Breast epithelium (tissue), 4 donors: ENCODE data around the gene SLC9B2. TPM values are rescaled to one million over a fixed set of nuclear protein-coding genes. Genes with fewer than 3 reads are reported as not detected.
"Not testable (repeated sequence)": the region's sequence is repeated elsewhere in the genome, so short reads cannot be mapped to it uniquely, and the experiment has no call there.

Source experiments
- DNase-seq, 2 donors: peaks; one replicate each; pipeline ENCODE4 v3.0.0-alpha.2; 2019; ENCODE audit warnings: low spot score in 2 of 2
- H3K27ac ChIP-seq, 2 donors: fragments of 200-600 bp; sonication (generic) in 1 of 2; one replicate each; pipeline ENCODE4 v1.5.1; 2016 to 2019; ENCODE audit warnings: mild to moderate bottlenecking in 1 of 2
- H3K27me3 ChIP-seq, 2 donors: fragments of 200-600 bp; sonication (generic) in 1 of 2; one replicate each; pipeline versions ENCODE4 v1.5.1 to v1.6.0; 2017 to 2019; ENCODE audit warnings: control low read depth in 1 of 2, mild to moderate bottlenecking in 1 of 2
- H3K36me3 ChIP-seq: fragments of 200-600 bp; one replicate; pipeline ENCODE4 v1.5.1; 2019
- H3K4me1 ChIP-seq, 2 donors: fragments of 200-600 bp; sonication (generic); one replicate each; pipeline ENCODE4 v1.5.1; 2016 to 2019; ENCODE audit warnings: control low read depth in 1 of 2
- H3K4me3 ChIP-seq, 3 donors: fragments of 200-600 bp; sonication (generic); 1 replicate in 2 of 3; 2 replicates in 1 of 3; pipeline ENCODE4 v1.5.1; 2016 to 2019; ENCODE audit warnings: mild to moderate bottlenecking in 3 of 3, moderate library complexity in 2 of 3
- H3K9me3 ChIP-seq, 2 donors: fragments of 200-600 bp; sonication (generic) in 1 of 2; one replicate each; pipeline ENCODE4 v1.5.1; 2016 to 2019; ENCODE audit warnings: control low read depth in 1 of 2
- POLR2A ChIP-seq: fragments of 450-650 bp; IDR thresholded peaks from one replicate; pipeline ENCODE4 v1.6.1; 2016; ENCODE audit warnings: antibody characterized with exemption, mild to moderate bottlenecking, moderate library complexity
- POLR2AphosphoS5 ChIP-seq, 3 donors: sonication (generic); formaldehyde crosslinking; IDR thresholded peaks; one replicate each; pipeline ENCODE4 v1.6.1; 2017; ENCODE audit warnings: antibody characterized with exemption in 3 of 3
- intact Hi-C: fragments of 100-400 bp; cut with DNase I; formaldehyde crosslinking; loops from one replicate; pipeline ENCODE4 v1.15.1; 2023; ENCODE audit warnings: low total_unique reads
- total RNA-seq, 3 donors: library from RNA; depleted of rRNA; stranded (reverse); fragments of >200 nt; gene quantifications; one replicate each; pipeline ENCODE4 v1.1.0, GENCODE V29; 2016
- TF ChIP-seq, protein P1 (sequence below), 3 donors: fragments of 450-650 bp; IDR thresholded peaks; one replicate each; pipeline ENCODE4 v1.5.1; 2016 to 2017; ENCODE audit warnings: antibody characterized with exemption in 3 of 3, mild to moderate bottlenecking in 3 of 3, moderate library complexity in 3 of 3

SLC9B2 gene
- total RNA-seq, 3 donors from 2014 or later, result 14.9 to 17.0 (median 15.1) TPM

DNA sequence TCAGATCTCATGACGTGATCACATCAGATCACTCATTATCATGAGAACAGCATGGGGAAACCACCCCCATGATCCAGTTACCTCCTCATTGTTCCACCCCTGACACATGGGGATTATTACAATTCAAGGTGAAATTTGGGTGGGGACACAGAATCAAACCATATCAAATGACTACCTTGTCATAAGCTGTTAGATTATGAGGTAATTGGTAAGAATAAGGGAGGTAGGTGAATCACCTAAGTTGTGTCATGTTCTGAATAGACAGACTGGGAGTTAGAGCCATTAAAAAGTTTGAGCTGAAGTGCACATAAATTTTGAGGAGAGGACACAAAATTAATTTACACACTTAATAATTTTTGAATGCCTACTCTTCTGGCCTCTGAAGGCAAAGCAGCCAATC is 81.8 kb downstream of the SLC9B2 start:
- intact Hi-C loops, result no loop called here
- no peak for TF ChIP-seq POLR2AphosphoS5 (IDR thresholded peaks at IDR 0.05)
- TF ChIP-seq, protein P1, sequence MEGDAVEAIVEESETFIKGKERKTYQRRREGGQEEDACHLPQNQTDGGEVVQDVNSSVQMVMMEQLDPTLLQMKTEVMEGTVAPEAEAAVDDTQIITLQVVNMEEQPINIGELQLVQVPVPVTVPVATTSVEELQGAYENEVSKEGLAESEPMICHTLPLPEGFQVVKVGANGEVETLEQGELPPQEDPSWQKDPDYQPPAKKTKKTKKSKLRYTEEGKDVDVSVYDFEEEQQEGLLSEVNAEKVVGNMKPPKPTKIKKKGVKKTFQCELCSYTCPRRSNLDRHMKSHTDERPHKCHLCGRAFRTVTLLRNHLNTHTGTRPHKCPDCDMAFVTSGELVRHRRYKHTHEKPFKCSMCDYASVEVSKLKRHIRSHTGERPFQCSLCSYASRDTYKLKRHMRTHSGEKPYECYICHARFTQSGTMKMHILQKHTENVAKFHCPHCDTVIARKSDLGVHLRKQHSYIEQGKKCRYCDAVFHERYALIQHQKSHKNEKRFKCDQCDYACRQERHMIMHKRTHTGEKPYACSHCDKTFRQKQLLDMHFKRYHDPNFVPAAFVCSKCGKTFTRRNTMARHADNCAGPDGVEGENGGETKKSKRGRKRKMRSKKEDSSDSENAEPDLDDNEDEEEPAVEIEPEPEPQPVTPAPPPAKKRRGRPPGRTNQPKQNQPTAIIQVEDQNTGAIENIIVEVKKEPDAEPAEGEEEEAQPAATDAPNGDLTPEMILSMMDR (IDR thresholded peaks at IDR 0.05), result no peak
- Histone ChIP-seq H3K27me3 (no peaks in the 10 kb centered on the region), H3K27ac (no peak overlapping the region), H3K4me1 (no peaks in the 10 kb centered on the region), H3K4me3 (no peak overlapping the region), H3K9me3 (peaks cover 0 to 6% of the 10 kb centered on the region in 2 donors), H3K36me3 (no peaks in the 10 kb centered on the region)
- no peak for DNase-seq

- H3K4me1 ChIP-seq, H3K9me3 ChIP-seq, intact Hi-C loops, H3K27me3 ChIP-seq, H3K4me3 ChIP-seq, H3K36me3 ChIP-seq, DNase-seq, H3K27ac ChIP-seq: not testable (repeated sequence)
Measured at GRCh38 chr4:102993985-102994384, 82.6 kb downstream of the SLC9B2 start.

GRCh38 chr4:102988429-102989020 is 88.0 kb downstream of the SLC9B2 start:
- Histone ChIP-seq H3K27ac (no peak overlapping the region), H3K9me3 (peaks cover 0 to 2% of the 10 kb centered on the region in 2 donors), H3K27me3 (no peaks in the 10 kb centered on the region), H3K36me3 (no peaks in the 10 kb centered on the region), H3K4me1 (no peaks in the 10 kb centered on the region), H3K4me3 (no peak overlapping the region)
- no peak for DNase-seq
- intact Hi-C loops, result no loop called here
- TF ChIP-seq POLR2AphosphoS5 (IDR thresholded peaks at IDR 0.05) (no peak), POLR2A (no peak)
- TF ChIP-seq, protein P1 (IDR thresholded peaks at IDR 0.05), result no peak

- no peak overlapping the region for H3K27ac ChIP-seq
- peaks cover 0 to 8% of the 10 kb centered on the region in 2 donors for H3K9me3 ChIP-seq
- H3K4me3 ChIP-seq, result no peak overlapping the region
- no peaks in the 10 kb centered on the region for H3K36me3 ChIP-seq
- no peak for TF ChIP-seq POLR2AphosphoS5 (IDR thresholded peaks at IDR 0.05)
- no peak for TF ChIP-seq POLR2A
- TF ChIP-seq, protein P1 (IDR thresholded peaks at IDR 0.05), result no peak
- H3K4me1 ChIP-seq, result no peaks in the 10 kb centered on the region
- DNase-seq, result no peak
- intact Hi-C loops, result no loop called here
- no peaks in the 10 kb centered on the region for H3K27me3 ChIP-seq
Measured at GRCh38 chr4:102981005-102981404, 95.6 kb downstream of the SLC9B2 start.

Other genes starting within 250 kb of the SLC9B2 start
- gene UBE2D3, start 249.2 kb downstream of the SLC9B2 start, total RNA-seq, result 100 to 1,000 TPM; 374 to 405 (median 392) TPM
- gene CISD2, start 207.8 kb downstream of the SLC9B2 start, total RNA-seq, result 10 to 100 TPM in 2 of 3 donors, 1 to 10 TPM in 1; 9.0 to 23.9 (median 17.4) TPM
- 1 to 10 TPM in 2 of 3 donors, under 1 TPM in 1; 0.44 to 1.6 (median 1.3) TPM for gene SLC9B1, start 57.1 kb downstream of the SLC9B2 start, total RNA-seq
- 10 to 100 TPM; 65.2 to 97.3 (median 78.1) TPM for gene BDH2, start 23.1 kb upstream of the SLC9B2 start, total RNA-seq
- gene CENPE, start 121.6 kb upstream of the SLC9B2 start, total RNA-seq, result 1 to 10 TPM in 2 of 3 donors, under 1 TPM in 1; 0.33 to 2.6 (median 1.3) TPM